DND-41 (cell line): ENCODE measurements around the gene EDA.

Experiments used
- CTCF ChIP-seq: IDR thresholded peaks from 2 replicates; pipeline ENCODE4 v1.5.1; 2012; ENCODE audit warnings: borderline replicate concordance, low read length, moderate library complexity, mild to moderate bottlenecking; ENCODE audit not compliant: poor library complexity, severe bottlenecking; ENCODE audit errors: extremely low read depth
- EZH2 ChIP-seq: IDR thresholded peaks from 3 replicates; pipeline ENCODE4 v1.6.1; 2012; ENCODE audit warnings: borderline replicate concordance, low read depth, mild to moderate bottlenecking, moderate library complexity, low read length, inconsistent platforms; ENCODE audit not compliant: severe bottlenecking

- TF ChIP-seq EZH2, result no peak
- TF ChIP-seq CTCF, result no peak
Measured at GRCh38 chrX:70046978-70047377, 431.1 kb downstream of the EDA start.
